Esophagus muscularis mucosa (tissue), 4 donors: Measurements from ENCODE around the gene CCDC174. TPM values are rescaled to one million over a fixed set of nuclear protein-coding genes. Genes with fewer than 3 reads are reported as not detected.

Experiments
- DNase-seq: peaks from one replicate; pipeline ENCODE4 v3.0.0-alpha.2; 2017; ENCODE audit errors: extremely low spot score
- H3K27ac ChIP-seq, 4 donors: fragments of 200-600 bp; sonication (generic); replicated peaks in 1 of 4; 1 replicate in 3 of 4; 2 replicates in 1 of 4; pipeline ENCODE4 v1.5.1; 2016 to 2019; ENCODE audit warnings: mild to moderate bottlenecking in 1 of 4
- H3K27me3 ChIP-seq, 4 donors: fragments of 200-600 bp; sonication (generic); one replicate each; pipeline versions ENCODE4 v1.5.1 to v1.6.0; 2016 to 2019
- H3K36me3 ChIP-seq, 4 donors: fragments of 200-600 bp; sonication (generic); one replicate each; pipeline ENCODE4 v1.5.1; 2016 to 2019
- H3K4me1 ChIP-seq, 4 donors: fragments of 200-600 bp; sonication (generic); one replicate each; pipeline ENCODE4 v1.5.1; 2016 to 2019
- H3K4me3 ChIP-seq, 4 donors: fragments of 200-600 bp; sonication (generic); 1 replicate in 2 of 4; 2 replicates in 2 of 4; pipeline ENCODE4 v1.5.1; 2016 to 2019; ENCODE audit warnings: mild to moderate bottlenecking in 4 of 4, moderate library complexity in 1 of 4
- H3K9me3 ChIP-seq, 4 donors: fragments of 200-600 bp; sonication (generic); 1 replicate in 3 of 4; 2 replicates in 1 of 4; pipeline ENCODE4 v1.5.1; 2016 to 2019
- CTCF ChIP-seq, 3 experiments: fragments of 200-600 bp in 2 of 3; fragments of 450-650 bp in 1 of 3; sonication (generic) in 2 of 3; IDR thresholded peaks; one replicate each; pipeline ENCODE4 v1.5.1; 2017 to 2019; ENCODE audit warnings: antibody characterized with exemption in 3 of 3, mild to moderate bottlenecking in 2 of 3, moderate library complexity in 1 of 3
- EP300 ChIP-seq: sonication (generic); formaldehyde crosslinking; IDR thresholded peaks from one replicate; pipeline ENCODE4 v1.6.1; 2017; ENCODE audit warnings: antibody characterized with exemption
- POLR2A ChIP-seq: fragments of 450-650 bp; IDR thresholded peaks from one replicate; pipeline ENCODE4 v1.6.1; 2017; ENCODE audit warnings: antibody characterized with exemption, moderate library complexity, mild to moderate bottlenecking, low read depth
- POLR2AphosphoS5 ChIP-seq, 2 donors: sonication (generic); formaldehyde crosslinking; IDR thresholded peaks; one replicate each; pipeline ENCODE4 v1.6.1; 2017; ENCODE audit warnings: antibody characterized with exemption in 2 of 2
- WGBS: methylation state at CpG from one replicate; pipeline ENCODE4 v1.1.5; 2018; 5-methylcytosine and 5-hydroxymethylcytosine counted together
- intact Hi-C: fragments of 100-400 bp; cut with DNase I; formaldehyde crosslinking; loops from one replicate; pipeline ENCODE4 v1.15.1; 2023
- total RNA-seq, 4 donors: library from RNA; depleted of rRNA; stranded (reverse); fragments of >200 nt; gene quantifications; one replicate each; pipeline versions ENCODE4 v1.1.0 to v1.2.1, GENCODE V29; 2016

CCDC174 gene
- total RNA-seq, 4 donors from 2014 or later = 10.8 to 17.0 (median 13.5) TPM

DNA sequence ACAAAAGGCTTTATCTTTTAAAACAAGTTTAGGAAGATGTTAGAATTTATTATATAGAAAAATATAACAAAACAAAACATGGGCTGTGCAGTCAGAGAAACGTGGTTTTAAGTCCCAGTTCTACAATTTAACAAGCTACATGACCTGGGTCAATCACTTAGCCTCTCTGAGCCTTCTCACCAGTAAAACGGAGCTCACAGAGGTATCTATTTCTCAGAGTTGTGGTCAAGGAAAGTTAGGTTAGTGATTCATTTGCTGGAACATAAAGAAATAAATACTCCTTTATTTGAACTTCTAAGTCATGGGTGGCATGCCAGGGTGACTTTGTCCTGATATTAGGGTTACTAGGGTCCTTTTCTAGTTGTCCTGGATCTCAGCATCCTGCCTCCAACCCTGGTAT is 10.8 kb upstream of the CCDC174 start:
- H3K27ac ChIP-seq = no peak overlapping the region
- intact Hi-C loops = no loop called here
- H3K9me3 ChIP-seq = no peaks in the 10 kb centered on the region
- TF ChIP-seq POLR2AphosphoS5 (IDR thresholded peaks at IDR 0.05) (no peak), POLR2A (no peak), EP300 (no peak), CTCF (IDR thresholded peaks at IDR 0.05) (no peak)
- DNase-seq = no peak
- no peaks in the 10 kb centered on the region for H3K36me3 ChIP-seq
- no peaks in the 10 kb centered on the region for H3K4me1 ChIP-seq
- 49% methylated on average over 2 of the region's 2 CpGs for WGBS
- H3K27me3 ChIP-seq = peaks cover 0 to 60% (median 4%) of the 10 kb centered on the region in 4 donors
- H3K4me3 ChIP-seq = no peak overlapping the region

DNA sequence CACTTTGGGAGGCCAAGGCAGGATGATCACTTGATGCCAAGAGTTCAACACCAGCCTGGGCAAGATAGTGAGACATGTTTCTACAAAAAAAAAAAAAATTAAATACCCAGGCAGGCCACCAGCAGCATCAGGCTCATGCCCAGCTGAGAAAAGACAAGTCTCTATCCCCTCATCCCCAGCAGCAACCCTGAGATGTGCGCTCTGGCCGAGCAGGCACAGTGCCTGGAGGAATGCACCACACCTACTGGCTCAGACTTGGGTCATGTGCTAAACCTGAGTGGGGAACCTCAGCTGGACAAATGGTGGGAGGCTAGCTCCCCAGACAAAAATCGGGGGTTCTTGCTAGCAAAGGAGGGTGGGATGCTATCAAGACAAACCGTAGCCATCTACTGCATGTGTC is 10.2 kb upstream of the CCDC174 start:
- no peak for DNase-seq
- peaks cover 0 to 54% (median 4%) of the 10 kb centered on the region in 4 donors for H3K27me3 ChIP-seq
- intact Hi-C loops = no loop called here
- H3K4me1 ChIP-seq = no peaks in the 10 kb centered on the region
- TF ChIP-seq POLR2AphosphoS5 (IDR thresholded peaks at IDR 0.05) (no peak), POLR2A (no peak), CTCF (IDR thresholded peaks at IDR 0.05) (no peak), EP300 (no peak)
- H3K36me3 ChIP-seq = no peaks in the 10 kb centered on the region
- no peak overlapping the region for H3K27ac ChIP-seq
- no peaks in the 10 kb centered on the region for H3K9me3 ChIP-seq
- H3K4me3 ChIP-seq = no peak overlapping the region
- 86% methylated on average over 4 of the region's 4 CpGs for WGBS

- peaks cover 0 to 17% (median 2%) of the 10 kb centered on the region in 4 donors for H3K27me3 ChIP-seq
- DNase-seq = no peak
- H3K9me3 ChIP-seq = no peaks in the 10 kb centered on the region
- no peak overlapping the region for H3K27ac ChIP-seq
- no peak overlapping the region for H3K4me3 ChIP-seq
- WGBS = 84% methylated on average over 5 of the region's 5 CpGs
- no peaks in the 10 kb centered on the region for H3K36me3 ChIP-seq
- TF ChIP-seq POLR2A (no peak), CTCF (IDR thresholded peaks at IDR 0.05) (no peak), POLR2AphosphoS5 (IDR thresholded peaks at IDR 0.05) (no peak), EP300 (no peak)
- intact Hi-C loops = no loop called here
- H3K4me1 ChIP-seq = peaks cover 0 to 4% (median 1%) of the 10 kb centered on the region in 4 donors
Observed at GRCh38 chr3:14645453-14645852, 6.1 kb upstream of the CCDC174 start.

DNA sequence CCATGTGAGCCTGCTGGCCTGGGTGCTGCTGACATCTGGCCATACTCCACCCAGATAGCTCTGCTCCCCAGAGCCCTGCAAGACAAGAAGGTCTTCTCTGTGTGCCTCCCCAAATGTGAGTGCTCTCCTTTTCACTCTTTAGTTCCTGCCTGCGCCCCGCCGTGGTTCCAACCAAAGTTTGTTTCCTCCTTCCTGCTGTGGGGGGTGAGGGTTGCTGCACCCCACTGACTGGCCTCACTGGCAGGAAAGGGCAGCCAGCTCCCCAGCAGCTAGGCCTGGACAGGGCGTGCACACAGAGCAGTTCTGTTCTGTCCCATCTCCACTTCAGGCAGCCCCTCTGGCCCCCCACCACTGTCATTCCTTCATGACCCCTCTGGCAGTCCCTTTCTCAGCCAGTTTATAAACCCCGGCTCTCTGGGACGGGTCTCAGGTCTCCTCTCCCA is 5.4 kb upstream of the CCDC174 start:
- Histone ChIP-seq H3K4me3 (no peak overlapping the region), H3K27ac (no peak overlapping the region), H3K36me3 (no peaks in the 10 kb centered on the region), H3K4me1 (peaks cover 0 to 10% (median 7%) of the 10 kb centered on the region in 4 donors), H3K27me3 (peaks cover 0 to 11% (median 2%) of the 10 kb centered on the region in 4 donors), H3K9me3 (no peaks in the 10 kb centered on the region)
- TF ChIP-seq POLR2A = no peak
- TF ChIP-seq CTCF (IDR thresholded peaks at IDR 0.05) = no peak
- no peak for DNase-seq
- 81% methylated on average over 6 of the region's 6 CpGs for WGBS
- intact Hi-C loops = no loop called here

DNA sequence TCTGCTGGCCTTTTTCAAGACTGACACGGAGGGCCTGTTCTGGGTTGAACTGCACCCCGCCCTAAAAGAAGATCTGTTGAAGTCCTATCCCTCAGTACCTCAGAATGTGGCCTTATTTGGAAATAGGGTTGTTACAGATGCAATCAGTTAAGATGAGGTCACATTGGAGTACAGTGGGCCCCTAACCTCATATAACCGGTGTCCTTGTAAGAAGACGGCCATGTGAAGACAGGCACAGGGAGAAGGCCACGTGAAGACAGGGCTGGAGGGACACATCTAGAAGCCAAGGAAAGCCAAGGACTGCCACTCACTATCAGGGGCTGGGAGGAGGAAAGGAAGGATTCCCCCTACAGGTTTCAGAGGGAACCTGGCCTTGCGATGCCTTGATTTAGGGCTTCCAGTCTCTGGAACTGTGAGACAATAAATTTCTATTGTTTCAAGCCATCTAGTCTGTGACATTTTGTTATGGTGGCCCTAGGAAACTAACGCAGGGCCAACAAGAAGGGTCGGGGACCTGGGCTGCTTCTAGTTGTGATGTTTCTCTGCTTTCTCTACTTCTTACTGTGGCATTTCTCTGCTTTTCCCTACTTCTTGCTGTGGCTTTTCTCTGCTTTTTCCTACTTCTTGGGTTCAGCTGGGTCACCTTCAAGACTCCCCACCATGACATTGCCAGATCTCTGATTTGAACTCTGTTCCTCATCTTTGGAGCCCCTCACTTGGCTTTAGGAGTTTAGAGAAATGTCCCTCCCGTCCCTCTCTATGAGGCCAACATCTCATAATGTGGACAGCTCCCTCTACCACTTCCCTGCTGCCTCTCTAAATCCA is 4.8 kb upstream of the CCDC174 start:
- no peak for DNase-seq
- H3K36me3 ChIP-seq = no peaks in the 10 kb centered on the region
- intact Hi-C loops = no loop called here

More for the DNA sequence above, 4.8 kb upstream of the CCDC174 start:
- H3K27me3 ChIP-seq = peaks cover 0 to 5% (median 0%) of the 10 kb centered on the region in 4 donors
- H3K4me3 ChIP-seq = no peak overlapping the region
- H3K9me3 ChIP-seq = no peaks in the 10 kb centered on the region
- 79% methylated on average over 9 of the region's 9 CpGs for WGBS
- TF ChIP-seq POLR2A (no peak), CTCF (IDR thresholded peaks at IDR 0.05) (no peak), EP300 (no peak), POLR2AphosphoS5 (IDR thresholded peaks at IDR 0.05) (no peak)
- H3K27ac ChIP-seq = no peak overlapping the region
- peaks cover 0 to 10% (median 7%) of the 10 kb centered on the region in 4 donors for H3K4me1 ChIP-seq
